GM12878 (cell line): Measurements from ENCODE around the gene OTUB1. TPM values are rescaled to one million over a fixed set of nuclear protein-coding genes. Genes with fewer than 3 reads are reported as not detected.
A peak's percentile ranks its signal among the peaks of the same experiment; 100 is the strongest.

Experiments
- DPF2 ChIP-seq: fragments of 450-650 bp; IDR thresholded peaks from 2 replicates; pipeline ENCODE4 v1.6.1; 2017; ENCODE audit warnings: mild to moderate bottlenecking
- NBN ChIP-seq: fragments of 450-650 bp; IDR thresholded peaks from 2 replicates; pipeline ENCODE4 v1.6.1; 2016
- RAD21 ChIP-seq: IDR thresholded peaks from 2 replicates; pipeline ENCODE4 v1.6.1; 2011; ENCODE audit warnings: mild to moderate bottlenecking, low read depth, low read length, moderate library complexity; ENCODE audit not compliant: insufficient read depth
- ZNF274 ChIP-seq: IDR thresholded peaks from one replicate; pipeline ENCODE4 v1.8.0; 2011; ENCODE audit not compliant: insufficient read length, insufficient read depth
- ZNF592 ChIP-seq: fragments of 450-650 bp; IDR thresholded peaks from 2 replicates; pipeline ENCODE4 v1.6.1; 2017; ENCODE audit warnings: mild to moderate bottlenecking, moderate library complexity
- polyA plus RNA-seq, 11 experiments: library from polyadenylated mRNA; depleted of rRNA in 4 of 11; unstranded in 6 of 11; stranded (reverse) in 5 of 11; fragments of >200 nt; fragmentation: Nextera tagmentation in 4 of 11; fragmentation: Illumina TruSeq in 1 of 11; extraction: Ambion mirVana in 4 of 11; extraction: Trizol in 1 of 11; gene quantifications; 1 replicate in 1 of 11; 2 replicates in 10 of 11; pipeline versions ENCODE4 v1.2.1 to v1.2.3, GENCODE V29; 2011 to 2016; ENCODE audit warnings: inconsistent platforms in 2 of 11, missing spikeins in 2 of 11, low read depth in 1 of 11
- total RNA-seq, 4 experiments: library from RNA; depleted of rRNA in 3 of 4; stranded (reverse); fragments of >200 nt in 3 of 4; fragmentation: Illumina TruSeq in 1 of 4; extraction: Trizol in 1 of 4; gene quantifications; 2 replicates each; pipeline versions ENCODE4 v1.2.1 to v1.2.3, GENCODE V29; 2013 to 2021
- TF ChIP-seq, protein P1 (sequence below): fragments of 450-650 bp; IDR thresholded peaks from 2 replicates; pipeline ENCODE4 v1.6.1; 2018; ENCODE audit warnings: mild to moderate bottlenecking, low read depth, moderate library complexity; ENCODE audit not compliant: partially characterized antibody

The OTUB1 gene
- total and polyA plus RNA-seq, 10 of the 15 experiments (the other 5 are each of a cell fraction or from before 2014, with no cell fraction given) = 49.6 to 225 (median 131) TPM

DNA sequence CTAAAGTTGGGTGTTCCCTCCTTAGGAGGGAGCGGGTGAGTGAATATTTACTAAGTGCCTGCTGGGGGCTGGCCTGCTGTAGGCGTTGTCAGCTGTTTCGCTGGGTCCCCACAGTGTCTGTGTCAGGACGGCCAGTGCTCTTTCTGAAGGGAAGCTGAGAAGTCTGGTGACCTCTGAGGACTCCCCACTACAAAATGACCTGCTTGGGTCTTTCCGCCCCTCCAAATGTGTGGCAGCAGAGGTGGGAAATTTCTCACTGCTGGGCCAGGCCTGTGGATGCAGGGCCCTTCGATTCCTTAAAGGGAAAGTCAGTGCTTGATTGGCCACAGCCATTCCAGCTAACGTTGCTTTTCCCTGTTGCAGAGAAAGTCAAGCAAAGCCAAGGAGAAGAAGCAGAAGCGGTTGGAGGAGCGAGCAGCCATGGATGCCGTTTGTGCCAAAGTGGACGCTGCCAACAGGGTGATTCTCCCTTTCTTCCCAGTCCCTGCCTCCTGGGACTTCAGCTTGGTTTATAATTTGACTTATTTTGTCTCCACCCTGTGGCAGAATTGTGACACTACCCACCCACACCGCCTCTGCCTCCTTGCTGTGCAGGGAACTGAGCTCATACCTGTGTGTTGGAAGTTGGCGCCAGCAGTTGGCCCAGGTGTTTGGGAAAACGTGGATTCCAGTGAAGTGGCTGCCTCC lies 40.6 kb upstream of the OTUB1 start (continued):
- TF ChIP-seq, protein P1, sequence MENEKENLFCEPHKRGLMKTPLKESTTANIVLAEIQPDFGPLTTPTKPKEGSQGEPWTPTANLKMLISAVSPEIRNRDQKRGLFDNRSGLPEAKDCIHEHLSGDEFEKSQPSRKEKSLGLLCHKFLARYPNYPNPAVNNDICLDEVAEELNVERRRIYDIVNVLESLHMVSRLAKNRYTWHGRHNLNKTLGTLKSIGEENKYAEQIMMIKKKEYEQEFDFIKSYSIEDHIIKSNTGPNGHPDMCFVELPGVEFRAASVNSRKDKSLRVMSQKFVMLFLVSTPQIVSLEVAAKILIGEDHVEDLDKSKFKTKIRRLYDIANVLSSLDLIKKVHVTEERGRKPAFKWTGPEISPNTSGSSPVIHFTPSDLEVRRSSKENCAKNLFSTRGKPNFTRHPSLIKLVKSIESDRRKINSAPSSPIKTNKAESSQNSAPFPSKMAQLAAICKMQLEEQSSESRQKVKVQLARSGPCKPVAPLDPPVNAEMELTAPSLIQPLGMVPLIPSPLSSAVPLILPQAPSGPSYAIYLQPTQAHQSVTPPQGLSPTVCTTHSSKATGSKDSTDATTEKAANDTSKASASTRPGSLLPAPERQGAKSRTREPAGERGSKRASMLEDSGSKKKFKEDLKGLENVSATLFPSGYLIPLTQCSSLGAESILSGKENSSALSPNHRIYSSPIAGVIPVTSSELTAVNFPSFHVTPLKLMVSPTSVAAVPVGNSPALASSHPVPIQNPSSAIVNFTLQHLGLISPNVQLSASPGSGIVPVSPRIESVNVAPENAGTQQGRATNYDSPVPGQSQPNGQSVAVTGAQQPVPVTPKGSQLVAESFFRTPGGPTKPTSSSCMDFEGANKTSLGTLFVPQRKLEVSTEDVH = no peak
- TF ChIP-seq RAD21 (peak; percentile 65), DPF2 (no peak), NBN (0 out of 2 replicates have a peak, but pooled peaks have one; percentile 34), ZNF592 (no peak), ZNF274 (no peak)
